Measurements from ENCODE around the gene TMEM72.

DNA sequence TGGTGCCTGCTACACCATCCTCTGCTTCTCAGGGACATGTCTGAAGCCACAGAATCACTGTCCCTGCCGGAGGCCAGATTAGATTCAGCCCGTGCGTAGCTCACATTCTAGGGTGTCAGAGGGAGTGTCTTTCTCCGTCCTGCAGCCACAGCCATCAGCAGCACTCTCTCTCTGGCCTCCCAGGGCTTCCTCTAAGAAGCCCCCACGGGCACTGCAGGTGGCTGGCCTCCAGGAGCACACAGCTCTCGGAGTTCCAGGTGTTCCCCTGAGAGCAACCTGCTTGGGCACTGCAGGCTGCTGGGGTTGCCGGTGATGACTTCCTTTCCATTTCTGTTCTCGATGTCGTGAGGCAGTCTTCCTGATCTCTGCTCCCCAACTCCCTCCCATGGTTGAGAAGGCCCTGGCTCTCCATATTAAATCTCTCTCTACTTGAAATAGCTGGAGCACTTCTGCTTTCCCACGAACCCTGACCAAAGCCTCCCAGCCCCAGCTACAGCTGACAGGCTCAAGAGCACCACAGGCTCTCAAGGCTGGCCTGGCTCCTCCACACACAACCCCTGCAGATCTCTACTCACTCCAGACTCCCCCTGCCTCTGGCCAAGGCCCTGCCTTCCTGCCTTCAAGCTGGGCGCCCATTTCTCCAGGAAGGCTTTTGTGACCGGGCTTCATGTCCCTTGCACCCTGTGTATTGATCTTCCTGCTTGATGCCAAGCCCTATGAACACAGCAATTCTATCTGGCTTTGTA, 49.0 kb upstream of the TMEM72 start:
- TF ChIP-seq POLR2A (IDR thresholded peaks at IDR 0.05) (no peak), CTCF (IDR thresholded peaks at IDR 0.05) (no peak), POLR2AphosphoS5 (IDR thresholded peaks at IDR 0.05) (no peak), EP300 (IDR thresholded peaks at IDR 0.05) (no peak)

Data from sigmoid colon (tissue), 4 donors.